NOMO-1 treated with dmso at 0.1 percent for 144 hours (cell line): Measurements from ENCODE around the gene B3GALT5.

Experiments
- DNase-seq: peaks from one replicate; lab custom pipeline; 2025; ENCODE audit not compliant: unreplicated experiment; lab: John Stamatoyannopoulos, UW

The B3GALT5 gene

DNA sequence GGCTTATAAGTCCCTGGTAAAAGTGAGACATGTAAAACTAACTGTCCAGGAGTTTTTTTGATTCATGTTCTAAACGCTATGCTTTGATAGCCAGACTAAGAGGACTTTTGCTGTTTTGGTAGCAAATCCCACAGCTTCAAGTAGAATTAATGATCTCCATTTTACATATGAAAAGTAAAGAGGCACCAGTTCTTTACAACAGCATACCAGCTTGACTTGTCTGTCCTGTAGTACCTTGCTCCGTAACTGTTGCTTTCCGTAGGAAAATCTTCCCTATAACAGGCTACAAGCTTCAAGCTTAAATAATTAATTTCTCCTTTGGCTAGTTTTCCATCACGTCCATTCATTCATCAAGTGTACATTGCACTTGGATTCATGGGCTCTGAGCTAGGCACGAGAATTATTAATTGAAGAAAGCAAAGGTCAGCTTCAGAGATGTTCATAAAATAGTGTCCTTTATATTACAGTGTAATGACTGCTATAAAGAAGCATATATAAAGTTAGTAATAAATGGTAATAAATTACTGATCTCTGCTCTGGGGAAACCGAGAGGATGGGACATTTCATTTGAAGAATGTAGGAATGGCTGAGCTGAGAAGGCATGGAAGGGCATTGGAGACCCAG, 29.2 kb downstream of the B3GALT5 start:
- no peak for DNase-seq

DNA sequence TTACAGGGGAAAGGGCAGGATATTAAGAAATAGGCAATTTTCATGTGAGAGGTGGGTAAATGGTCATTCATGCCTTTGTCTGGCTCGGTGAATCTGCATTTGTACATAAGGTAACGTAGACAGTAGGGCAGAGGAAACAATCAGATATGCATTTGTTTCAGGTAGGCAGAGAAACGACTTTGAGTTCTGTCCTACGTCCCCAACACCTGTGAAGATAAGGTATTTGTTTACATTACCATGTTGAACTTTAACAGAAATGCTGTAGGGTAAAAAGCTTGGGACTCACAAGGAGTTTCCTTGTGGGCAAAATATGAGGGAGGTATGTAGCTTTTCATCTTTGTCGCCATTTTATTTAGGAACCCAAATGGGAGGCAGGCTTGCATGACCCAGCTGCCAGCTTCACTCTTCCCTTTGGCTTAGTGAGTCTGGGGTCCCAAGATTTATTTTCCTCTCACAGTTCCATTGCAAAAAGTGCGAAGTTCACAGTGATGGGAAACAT, 31.4 kb downstream of the B3GALT5 start:
- no peak for DNase-seq

DNA sequence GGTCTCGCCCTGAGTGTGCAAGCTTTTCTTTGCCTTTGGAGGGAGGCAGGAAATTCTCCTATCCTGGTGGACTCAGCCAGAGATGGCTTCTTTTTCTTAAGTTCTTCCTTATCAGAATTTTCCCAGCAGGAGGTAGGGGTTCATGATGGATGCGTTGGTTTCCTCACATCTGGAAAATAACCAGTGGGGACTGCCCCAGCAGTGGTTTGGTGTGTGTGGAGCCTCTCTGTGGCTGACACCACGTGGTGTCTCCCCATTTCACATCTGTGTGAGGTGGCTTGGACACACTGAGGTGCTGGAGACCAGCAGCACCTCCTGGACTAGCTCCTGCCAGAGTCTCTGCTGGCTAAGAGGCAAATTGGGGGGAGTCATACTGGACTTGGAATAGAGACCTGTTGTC, 32.6 kb downstream of the B3GALT5 start:
- DNase-seq: no peak

DNA sequence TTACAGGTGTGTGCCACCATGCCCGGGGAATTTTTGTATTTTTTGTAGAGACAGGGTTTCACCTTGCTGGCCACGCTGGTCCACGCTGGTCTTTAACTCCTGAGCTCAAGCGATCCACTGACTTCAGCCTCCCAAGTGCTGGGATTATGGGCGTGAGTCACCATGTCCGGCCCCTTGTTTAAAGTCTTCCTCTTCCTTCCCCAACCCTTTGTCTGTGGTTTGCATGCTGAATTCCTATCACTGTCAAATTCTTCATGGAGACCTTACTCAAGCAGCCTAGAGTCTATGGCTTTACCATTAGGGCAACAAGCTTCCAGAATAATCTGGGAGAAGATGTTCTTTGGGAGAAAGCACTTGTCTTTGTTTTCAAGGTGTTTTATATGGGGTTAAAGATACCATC, 34.7 kb downstream of the B3GALT5 start:
- DNase-seq: no peak

DNA sequence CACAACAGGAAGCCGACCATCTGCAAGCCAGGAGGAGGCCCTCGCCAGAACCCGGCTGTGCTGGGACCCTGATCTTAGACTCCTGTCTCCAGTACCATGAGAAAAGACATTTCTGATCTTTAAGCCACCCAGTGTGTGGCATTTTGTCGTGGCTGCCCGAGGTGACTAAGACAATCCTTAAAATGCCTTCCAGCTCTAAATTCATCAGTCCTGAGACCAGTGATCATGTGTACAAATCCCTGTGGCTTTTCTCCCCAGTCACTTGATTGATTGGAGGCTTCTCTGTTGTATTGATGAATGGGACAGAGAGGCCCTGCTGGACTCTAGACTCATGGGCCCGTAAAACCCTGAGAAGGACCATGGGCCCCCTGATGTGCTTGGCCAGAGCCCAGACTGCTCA, 36.1 kb downstream of the B3GALT5 start:
- DNase-seq: no peak

DNA sequence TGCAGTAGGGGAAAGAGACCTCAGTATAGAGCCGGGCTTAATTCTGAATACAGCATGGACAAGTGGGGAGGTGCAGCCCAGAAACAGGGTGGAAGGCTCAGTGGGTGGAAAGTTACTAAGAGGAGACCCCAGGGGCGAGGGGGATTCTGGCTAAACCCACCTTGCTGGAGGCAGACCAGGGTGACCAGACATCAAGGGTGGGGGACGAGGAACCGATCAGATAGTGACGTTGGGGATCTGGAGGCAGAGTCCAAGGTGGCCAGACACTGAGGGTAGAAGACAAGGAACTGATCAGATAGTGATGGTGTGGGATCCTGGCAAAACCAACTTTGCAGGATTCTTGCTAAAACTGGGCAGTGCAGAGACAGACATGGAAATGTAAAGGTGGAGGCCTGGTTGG, 36.8 kb downstream of the B3GALT5 start:
- DNase-seq: no peak

DNA sequence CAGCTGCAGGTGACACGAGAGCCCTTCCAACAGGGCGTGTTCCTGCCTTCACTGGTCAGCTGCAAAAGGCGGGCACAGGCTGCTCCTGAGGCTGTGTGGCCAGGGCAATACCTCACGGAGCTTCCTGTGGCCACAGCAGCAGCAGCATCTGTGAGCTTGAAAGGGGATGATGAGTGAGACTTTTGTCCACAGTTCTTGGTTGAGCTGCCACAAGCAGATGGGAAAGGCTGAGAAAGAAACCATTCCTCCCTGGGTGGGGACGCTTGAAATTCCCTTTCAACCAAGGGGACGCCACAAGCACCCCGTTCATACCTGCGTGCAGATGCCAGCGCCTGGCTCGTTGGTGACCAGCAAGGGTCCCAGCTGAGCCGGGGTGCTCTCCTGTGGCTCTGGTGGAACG, 37.6 kb downstream of the B3GALT5 start:
- DNase-seq: no peak

GRCh38 chr21:39650801-39651200, 38.1 kb downstream of the B3GALT5 start:
- no peak for DNase-seq

- DNase-seq: no peak
Measured at GRCh38 chr21:39651206-39651605, 38.5 kb downstream of the B3GALT5 start.

DNA sequence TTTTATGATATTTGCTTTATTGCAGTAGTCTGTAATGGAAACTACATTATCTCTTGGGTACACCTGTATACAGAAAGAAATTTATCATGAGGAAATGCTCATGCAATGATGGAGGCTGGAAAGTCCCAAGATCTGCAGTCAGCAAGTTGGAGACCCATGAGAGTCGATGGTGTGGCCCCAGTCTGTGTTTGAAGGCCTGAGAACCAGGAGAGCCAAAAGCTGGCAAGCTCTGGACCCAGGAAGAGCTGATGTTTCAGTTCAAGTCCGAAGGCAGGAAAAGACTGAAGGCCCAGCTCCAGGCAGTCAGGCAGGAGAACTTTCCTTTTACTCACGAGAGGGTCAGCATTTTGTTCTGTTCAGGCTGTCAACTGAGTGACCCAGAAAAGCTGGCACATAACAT, 42.2 kb downstream of the B3GALT5 start:
- no peak for DNase-seq

DNA sequence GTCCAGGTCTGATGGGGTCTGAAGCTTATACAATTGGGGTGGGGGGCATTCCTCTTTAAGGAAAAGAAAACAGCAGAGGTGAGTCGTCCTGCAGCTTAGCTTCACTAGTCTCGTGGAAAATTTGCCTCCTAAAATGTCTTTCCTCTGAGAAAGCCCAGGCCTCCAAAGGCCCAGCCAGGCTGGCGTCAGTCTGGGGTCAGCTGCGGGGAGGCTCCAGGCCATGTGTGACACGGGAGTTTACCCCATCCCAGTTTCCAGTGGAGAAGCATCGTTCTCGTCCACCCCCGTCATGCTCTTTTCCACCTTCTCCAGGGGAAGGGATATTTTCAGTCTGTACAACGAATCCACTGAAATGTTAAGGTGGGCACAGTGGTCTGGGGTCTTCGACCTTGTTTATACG, 42.8 kb downstream of the B3GALT5 start:
- DNase-seq: no peak

GRCh38 chr21:39656209-39656608, 43.5 kb downstream of the B3GALT5 start:
- no peak for DNase-seq

DNA sequence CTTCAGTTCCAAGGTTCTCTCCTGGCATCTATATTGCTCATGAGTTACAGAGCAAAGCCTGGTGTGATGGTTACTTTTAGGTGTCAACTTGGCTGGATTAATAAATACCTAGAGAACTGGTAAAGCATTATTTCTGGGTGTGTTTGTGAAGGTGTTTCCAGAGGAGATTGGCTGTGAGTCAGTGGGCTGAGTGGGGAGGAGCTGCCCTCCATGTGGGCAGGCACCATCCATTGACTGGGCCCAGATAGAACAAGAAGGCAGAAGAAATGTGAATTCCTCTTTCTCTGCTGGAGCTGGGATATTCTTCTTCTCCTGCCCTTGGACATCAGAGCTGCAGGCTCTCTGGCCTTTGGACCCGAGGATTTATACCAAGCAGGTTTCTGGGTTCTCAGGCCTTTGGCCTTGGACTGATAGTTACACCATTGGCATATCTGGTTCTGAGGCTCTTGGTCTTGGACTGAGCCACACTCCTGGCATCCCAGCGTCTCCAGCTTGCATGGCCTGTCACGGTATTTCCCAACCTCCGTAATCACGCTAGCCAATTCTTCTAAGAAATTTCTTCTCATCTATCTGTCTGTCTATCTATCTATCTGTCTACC, 44.5 kb downstream of the B3GALT5 start:
- no peak for DNase-seq

- no peak for DNase-seq
Measured at GRCh38 chr21:39658066-39658465, 45.3 kb downstream of the B3GALT5 start.

DNA sequence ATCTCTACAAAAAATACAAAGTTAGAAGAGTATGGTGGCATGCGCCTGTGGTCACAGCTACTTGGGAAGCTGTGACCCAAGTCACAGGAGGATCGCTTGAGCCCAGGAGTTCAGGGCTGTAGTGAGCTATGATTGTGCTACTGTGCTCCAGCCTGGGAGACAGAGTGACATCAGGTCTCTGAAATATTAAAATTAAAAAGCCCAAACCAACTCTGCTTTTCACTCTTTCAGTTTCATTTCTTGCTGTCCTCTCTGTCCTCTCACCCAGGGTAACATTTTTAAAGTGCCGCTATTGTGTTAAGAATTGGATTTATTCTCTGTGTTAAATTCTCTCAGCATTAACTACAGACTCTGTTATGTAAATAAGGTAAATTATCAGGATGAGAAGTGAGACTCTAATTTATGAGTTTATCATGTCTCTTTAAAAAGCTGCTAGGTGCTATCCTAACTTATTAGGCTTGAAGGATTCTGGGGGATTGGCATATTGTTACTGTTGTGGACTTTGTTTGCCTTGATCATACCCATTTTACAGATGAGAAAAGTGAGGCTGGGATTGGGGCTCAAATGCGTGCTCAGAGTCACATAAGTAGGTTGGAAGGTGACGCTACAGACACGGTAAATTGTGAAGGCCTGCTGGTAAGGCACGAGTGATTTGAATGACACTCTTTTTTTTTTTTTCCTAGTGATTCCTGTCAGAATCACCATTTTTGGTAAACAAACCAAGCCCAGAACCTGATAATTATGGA, 46.5 kb downstream of the B3GALT5 start:
- no peak for DNase-seq

GRCh38 chr21:39660191-39660980, 47.6 kb downstream of the B3GALT5 start:
- no peak for DNase-seq

DNA sequence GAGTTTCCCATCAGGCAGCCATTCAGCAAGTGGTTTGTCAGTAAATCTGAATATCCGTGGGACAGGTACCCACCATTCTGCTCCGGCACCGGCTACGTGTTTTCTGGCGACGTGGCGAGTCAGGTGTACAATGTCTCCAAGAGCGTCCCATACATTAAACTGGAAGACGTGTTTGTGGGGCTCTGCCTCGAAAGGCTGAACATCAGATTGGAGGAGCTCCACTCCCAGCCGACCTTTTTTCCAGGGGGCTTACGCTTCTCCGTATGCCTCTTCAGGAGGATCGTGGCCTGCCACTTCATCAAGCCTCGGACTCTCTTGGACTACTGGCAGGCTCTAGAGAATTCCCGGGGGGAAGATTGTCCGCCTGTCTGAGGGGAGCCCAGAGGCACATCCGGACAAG, 48.4 kb downstream of the B3GALT5 start:
- DNase-seq: no peak

- DNase-seq: no peak
Measured at GRCh38 chr21:39661740-39662139, 49.0 kb downstream of the B3GALT5 start.

GRCh38 chr21:39662411-39662953, 49.7 kb downstream of the B3GALT5 start:
- no peak for DNase-seq

DNA sequence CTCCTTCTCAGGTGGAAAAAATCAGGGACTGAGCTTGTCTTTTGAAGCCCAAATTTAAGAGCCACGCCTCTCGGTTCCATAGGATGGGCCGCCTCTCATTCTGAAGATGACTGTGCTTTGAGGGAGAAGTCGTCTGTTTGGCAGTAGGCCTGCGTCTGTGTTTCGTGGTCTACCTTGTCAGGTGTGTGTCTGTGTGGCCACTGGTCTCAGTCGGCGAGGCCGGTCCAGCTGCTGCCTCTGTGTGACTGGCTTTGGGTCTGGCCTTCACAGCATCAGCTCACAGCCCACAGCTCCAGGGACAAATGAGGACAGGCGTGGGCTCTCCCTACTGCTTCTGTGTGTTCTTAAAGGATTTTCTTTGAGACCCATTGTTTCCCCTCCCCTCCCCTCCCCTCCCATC, 50.3 kb downstream of the B3GALT5 start:
- no peak for DNase-seq
